NCI-H1048 (cell line): ENCODE results near the gene TOM1.

Source experiments
- DNase-seq: peaks from one replicate; lab custom pipeline; 2025; lab: John Stamatoyannopoulos, UW

TOM1 gene

GRCh38 chr22:35397095-35397904, 97.6 kb downstream of the TOM1 start:
- no peak for DNase-seq
